Stimulated activated CD4-positive, alpha-beta T cell treated with anti-CD3 and anti-CD28 coated beads, Interleukin-2, amount 100 ng/mL, for 24 hours (primary cell): Measurements from ENCODE around the gene SYNM.
"Not testable (repeated sequence)": the region's sequence is repeated elsewhere in the genome, so short reads cannot be mapped to it uniquely, and the experiment has no call there.

Experiments
- DNase-seq, 2 donors: peaks; one replicate each; pipeline ENCODE4 v3.0.0-alpha.2; 2020

The SYNM gene, protein sequence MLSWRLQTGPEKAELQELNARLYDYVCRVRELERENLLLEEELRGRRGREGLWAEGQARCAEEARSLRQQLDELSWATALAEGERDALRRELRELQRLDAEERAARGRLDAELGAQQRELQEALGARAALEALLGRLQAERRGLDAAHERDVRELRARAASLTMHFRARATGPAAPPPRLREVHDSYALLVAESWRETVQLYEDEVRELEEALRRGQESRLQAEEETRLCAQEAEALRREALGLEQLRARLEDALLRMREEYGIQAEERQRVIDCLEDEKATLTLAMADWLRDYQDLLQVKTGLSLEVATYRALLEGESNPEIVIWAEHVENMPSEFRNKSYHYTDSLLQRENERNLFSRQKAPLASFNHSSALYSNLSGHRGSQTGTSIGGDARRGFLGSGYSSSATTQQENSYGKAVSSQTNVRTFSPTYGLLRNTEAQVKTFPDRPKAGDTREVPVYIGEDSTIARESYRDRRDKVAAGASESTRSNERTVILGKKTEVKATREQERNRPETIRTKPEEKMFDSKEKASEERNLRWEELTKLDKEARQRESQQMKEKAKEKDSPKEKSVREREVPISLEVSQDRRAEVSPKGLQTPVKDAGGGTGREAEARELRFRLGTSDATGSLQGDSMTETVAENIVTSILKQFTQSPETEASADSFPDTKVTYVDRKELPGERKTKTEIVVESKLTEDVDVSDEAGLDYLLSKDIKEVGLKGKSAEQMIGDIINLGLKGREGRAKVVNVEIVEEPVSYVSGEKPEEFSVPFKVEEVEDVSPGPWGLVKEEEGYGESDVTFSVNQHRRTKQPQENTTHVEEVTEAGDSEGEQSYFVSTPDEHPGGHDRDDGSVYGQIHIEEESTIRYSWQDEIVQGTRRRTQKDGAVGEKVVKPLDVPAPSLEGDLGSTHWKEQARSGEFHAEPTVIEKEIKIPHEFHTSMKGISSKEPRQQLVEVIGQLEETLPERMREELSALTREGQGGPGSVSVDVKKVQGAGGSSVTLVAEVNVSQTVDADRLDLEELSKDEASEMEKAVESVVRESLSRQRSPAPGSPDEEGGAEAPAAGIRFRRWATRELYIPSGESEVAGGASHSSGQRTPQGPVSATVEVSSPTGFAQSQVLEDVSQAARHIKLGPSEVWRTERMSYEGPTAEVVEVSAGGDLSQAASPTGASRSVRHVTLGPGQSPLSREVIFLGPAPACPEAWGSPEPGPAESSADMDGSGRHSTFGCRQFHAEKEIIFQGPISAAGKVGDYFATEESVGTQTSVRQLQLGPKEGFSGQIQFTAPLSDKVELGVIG (N-terminal part only)

GRCh38 chr15:99104788-99105513, at the start of gene SYNM:
SYNM (plus strand) TSS chr15:99105080; CDS start chr15:99105200, 120 bp downstream.
- DNase-seq = peak; percentile 20 to 62

DNA sequence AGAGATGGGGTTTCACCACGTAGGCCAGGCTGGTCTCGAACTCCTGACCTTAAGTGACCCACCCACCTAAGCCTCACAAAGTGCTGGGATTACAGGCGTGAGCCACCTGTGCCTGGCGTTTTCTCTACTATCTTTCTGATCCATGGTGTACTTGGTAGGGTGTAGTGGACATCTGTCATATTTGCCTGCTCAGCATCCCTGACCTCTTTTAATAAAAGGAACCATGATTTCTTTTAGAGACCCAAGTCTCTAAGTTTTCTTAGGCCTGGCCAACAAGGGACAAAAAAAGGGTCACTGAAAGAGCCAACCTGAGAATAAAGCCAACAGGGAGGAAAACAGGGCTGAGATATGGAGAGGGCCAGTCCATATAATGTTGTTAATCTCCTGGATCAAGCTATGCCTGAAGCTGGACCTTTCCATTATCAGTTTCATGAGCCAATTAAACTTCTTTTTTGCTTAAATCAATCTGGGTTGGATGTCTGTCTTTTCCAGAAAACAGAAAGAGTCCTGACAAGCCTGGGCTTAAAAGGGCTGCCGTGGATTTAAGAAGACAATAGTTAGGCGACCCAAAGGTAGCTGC, 49.2 kb upstream of the SYNM start:
- DNase-seq = no peak

DNA sequence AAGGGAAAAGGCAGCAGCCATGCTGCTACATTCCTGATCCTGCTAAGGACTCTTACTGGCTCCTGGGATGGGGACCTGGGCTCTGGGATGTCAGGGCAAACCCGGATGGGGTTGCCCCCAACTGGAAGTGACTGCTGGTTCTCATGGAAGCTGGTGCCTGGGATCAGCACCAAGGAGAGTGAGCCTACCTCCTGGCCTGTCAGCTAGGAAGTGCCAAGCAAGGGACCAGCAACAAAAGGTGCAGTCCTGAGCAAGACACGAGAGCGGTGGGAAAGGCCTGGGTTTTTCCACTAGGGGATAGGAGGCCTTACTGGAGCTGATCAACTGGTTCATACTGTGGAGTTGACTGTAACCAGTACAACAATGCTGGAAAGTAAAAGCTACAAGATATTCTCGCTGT, 47.9 kb upstream of the SYNM start:
- DNase-seq = no peak

DNA sequence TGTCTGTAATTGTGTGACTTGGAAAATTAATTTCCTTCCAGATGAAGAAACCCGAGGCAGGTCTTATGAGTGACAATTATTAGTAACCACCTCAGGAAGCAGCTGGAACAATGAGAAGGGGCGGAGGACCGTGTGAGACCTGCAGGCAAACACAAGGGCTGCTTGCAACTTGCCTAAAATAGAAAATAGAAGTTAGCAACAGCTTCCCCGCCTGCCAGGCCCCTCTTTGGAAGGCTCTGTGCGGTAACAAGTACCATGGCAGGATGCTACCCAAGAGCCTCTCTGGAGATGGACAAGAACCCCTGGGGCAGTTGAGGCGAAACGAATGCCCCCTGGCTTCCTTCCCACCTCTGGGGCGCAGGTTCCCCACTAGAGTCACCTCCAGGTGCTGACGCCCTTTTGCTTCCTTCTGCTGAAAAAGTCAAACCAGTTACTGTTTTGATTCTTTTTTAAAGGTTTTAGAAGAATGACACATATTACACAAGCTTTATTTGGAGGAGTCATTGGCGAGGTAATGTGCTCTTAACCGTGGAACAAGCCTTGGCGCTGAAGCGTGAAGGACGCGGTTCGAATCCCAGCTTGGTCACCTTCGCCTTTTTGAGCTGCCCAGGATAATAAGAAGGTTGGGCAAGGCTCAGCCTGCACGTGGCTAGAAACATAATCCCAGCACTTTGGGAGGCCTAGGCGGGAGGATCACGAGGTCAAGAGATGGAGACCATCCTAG, 47.0 kb upstream of the SYNM start:
- DNase-seq = no peak

DNA sequence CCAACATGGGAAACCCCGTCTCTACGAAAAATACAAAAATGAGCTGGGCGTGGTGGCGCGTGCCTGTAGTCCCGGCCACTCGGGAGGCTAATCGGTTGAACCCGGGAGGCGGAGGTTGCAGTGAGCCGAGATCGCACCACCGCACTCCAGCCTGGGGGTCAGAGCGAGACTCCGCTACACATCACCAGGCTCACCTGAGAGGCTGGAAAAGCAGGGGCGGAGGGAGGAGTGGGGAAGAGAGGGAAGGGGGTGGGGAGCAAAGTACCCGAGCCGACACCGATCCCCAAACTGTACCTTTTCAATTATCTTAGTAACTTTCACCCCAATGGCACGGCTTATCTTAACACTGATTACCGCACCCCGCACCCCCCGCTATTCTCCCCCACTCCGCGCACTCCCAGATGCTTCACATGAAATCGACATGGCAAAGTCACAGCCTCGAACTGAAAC, 46.4 kb upstream of the SYNM start:
- DNase-seq = no peak

DNA sequence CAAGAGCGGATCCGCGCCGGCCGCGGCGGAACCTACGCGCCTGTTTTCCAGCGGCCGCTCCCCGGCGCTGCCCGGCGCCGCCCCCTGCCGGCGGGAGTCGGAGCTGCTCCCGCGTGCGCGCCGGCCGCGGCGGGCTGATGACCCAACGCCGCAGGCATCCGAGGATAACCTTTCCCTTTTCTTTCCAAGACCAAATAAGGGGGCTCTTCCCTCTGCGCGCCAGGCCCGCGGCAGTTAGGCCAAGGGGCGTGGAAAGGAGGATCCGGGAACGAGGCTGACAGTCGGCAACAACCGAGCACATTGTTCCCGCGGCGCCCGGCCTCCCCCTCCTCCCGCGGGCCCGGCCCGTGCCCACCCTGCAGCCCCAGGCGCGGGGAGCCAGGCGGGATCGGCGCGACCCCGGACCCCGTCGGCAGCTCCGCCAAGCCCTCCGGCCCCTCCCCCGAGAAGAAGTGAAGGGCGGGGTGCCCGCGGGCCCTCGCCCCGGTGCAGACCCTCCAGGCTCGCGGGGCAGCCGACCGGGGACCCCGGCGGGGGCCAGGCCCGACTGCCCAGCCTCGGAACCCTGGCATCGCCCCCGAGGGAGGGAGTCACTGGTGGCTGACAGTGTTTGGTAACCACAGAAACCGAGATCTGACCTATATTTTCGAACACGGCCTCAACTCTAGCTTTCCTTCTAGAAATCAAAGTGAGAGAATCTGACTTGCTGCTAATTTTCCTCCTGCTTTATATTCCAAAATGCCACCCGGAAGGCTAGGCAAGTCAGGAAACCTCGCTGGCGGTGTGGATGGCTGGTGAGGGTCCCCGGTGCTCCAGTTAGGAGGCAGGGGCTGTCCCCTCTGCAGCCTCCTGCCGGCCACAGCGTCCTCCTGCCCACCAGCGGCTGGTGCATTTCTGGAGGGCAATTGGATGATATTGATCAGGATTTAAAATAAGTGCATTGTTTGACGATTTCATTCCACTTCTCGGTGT, 45.6 kb upstream of the SYNM start:
- DNase-seq = peak; percentile 54 to 67

DNA sequence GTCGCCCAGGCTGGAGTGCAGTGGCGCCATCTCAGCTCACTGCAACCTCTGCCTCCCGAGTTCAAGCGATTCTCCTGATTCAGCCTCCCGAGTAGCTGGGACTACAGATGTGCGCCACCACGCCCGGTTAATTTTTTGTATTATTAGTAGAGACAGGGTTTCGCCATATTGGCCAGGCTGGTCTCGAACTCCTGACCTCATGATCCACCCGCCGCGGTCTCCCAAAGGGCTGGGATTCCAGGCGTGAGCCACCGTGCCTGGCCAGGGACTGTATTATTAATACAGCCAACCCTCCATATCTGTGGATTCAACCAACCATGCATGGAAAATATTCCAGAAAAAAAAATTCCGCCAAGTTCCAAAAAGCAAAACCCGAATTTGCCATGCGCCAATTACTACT, 44.7 kb upstream of the SYNM start:
- not testable (repeated sequence) for DNase-seq

DNA sequence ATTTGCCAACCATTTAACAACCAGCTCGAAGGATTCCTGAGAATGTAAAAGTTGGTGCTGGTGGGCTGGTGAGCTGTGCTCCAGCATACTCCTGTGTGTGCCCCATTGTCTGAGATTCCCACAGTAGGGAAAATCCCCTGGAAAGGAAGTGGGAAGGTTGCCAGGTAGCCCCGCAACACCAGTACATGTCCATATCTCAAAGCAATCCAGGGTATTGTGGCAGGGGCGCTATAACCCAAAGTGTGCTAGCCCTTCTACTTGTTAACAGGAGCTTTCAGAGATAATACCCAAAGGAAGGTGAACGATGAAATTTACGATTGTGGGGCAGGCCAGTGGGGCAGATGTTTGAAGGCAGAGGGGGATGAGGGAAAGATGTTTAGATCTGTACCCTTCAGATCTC, 42.7 kb upstream of the SYNM start:
- no peak for DNase-seq

DNA sequence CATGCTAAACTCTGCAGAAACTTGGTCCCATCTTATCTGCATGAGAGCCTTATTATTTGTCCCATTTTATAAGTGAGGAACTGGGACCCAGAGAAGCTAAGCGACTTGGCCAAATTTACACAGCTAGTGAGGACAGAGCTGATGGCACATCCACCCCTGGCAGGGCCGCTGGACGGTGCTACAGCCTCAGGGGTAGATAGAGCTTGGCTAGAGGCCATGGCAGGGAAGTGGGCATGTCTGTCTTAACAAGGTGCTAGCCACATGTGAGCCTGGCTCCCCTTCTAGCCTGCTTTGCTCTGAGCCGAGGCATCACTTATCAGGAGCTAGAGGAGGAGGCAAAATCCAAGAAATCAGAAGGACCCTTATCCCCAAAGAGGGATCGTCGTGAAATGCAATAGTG, 36.7 kb upstream of the SYNM start:
- no peak for DNase-seq

GRCh38 chr15:99070208-99070607, 34.7 kb upstream of the SYNM start:
- DNase-seq = no peak

DNA sequence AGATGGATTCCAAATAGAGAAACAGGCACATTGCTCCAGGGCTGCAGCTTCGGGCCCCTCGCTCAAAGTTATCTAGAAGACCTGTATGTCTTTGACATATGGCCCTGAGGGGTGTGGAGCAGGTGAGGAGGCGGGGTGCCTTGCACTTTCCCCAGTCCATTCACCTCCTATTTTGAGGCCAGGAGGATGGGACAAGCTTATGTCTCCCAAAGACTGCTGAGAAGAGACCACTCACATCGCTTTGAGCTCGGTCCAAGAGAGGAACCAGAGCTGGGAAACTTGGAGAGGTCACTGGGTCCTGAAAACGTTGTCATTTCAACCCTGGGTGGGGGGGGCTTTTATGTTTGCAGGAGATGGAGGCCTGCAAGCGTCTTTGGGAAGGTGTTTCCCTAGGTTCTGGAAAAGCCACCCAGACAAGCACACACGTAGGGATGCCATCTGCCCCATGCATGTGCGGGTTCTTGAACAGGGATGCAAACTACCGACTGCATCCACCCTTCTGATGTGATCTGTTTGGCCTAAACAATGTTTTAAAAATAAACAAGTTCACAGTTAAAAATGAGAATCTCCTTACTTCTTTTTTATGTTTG, 33.7 kb upstream of the SYNM start:
- no peak for DNase-seq

- DNase-seq = no peak
Measured at GRCh38 chr15:99073008-99073717, 31.7 kb upstream of the SYNM start.

GRCh38 chr15:99074446-99074845, 30.4 kb upstream of the SYNM start:
- DNase-seq = no peak

- DNase-seq = not testable (repeated sequence)
Measured at GRCh38 chr15:99075059-99075652, 29.7 kb upstream of the SYNM start.

- no peak for DNase-seq
Measured at GRCh38 chr15:99076109-99076508, 28.8 kb upstream of the SYNM start.

GRCh38 chr15:99076555-99077308, 28.1 kb upstream of the SYNM start:
- DNase-seq = peak; percentile 32 to 38

DNA sequence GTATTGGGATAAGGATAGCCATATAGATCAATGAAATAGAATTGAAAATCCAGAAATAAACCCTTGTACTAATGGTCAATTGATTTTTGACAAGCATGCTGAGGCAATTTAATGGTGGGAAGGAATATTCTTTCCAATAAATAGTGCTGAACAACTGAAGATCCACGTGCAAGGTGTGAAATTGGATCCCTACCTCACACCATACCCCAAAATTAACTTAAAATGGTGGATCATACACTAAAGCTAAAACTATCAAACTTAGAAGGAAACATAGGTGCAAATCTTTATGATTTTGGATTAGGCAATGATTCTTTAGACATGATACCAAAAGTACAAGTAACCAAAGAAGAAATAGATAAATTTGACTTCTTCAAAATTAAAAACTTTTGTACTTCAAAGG, 22.1 kb upstream of the SYNM start:
- no peak for DNase-seq

DNA sequence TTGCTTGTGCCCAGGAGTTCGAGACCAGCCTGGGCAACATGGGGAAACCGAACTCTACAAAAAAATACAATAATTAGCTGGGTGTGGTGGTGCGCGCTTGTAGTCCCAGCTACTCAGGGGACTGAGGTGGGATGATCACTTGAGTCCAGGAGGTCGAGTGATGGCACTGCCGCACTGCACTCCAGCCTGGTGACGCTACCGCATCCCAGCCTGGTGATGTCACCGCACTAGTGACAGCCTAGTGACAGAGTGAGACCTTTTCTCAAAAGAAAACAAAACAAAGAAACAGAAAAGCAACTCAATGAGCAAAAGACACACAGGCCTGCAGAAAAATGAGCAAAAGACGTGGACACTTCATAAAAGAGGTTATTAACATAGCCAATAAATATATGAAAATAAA, 19.9 kb upstream of the SYNM start:
- no peak for DNase-seq
